ENCODE measurements around the gene CELA2B. TPM values are rescaled to one million over a fixed set of nuclear protein-coding genes. Genes with fewer than 3 reads are reported as not detected.
"Not testable (repeated sequence)": the region's sequence is repeated elsewhere in the genome, so short reads cannot be mapped to it uniquely, and the experiment has no call there.

The CELA2B gene
- total RNA-seq, 1 donor from 2014 or later = not detected

DNA sequence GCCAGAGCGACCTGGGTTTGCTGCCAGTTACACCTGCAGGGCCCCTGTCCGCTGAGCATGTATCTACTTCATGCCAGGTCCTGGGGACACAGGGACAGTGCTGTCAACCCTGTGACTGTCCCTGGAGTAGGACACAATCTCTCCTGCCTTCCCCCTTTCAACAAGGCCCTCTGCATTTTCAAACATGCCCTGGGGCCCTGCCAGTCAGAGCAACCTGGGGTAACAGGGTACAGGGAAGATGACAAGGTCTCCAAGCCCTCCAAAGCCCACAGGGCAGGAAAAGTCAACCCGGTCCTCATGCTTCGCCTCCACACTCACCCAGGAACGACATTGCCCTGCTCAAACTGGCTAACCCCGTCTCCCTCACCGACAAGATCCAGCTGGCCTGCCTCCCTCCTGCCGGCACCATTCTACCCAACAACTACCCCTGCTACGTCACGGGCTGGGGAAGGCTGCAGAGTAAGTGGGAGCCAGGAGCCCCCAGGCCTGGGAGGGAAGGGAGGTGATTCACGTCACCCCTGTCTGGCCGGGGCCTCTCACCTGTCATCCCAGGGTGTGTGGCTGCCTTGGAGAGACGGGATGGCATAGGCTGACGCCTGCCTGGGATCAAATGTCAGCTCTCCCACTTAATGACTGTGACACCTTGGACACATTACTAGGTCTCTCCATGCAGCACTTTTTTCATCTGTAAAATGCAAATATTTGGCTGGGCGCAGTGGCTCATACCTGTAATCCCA is 12.7 kb upstream of the CELA2B start:
- intact Hi-C loops (cut with DNase I); DNase-seq; ATAC-seq (ENCODE audit: poor library complexity): not testable (repeated sequence)

GRCh38 chr1:15463926-15464322 is 12.0 kb upstream of the CELA2B start:
- ATAC-seq (ENCODE audit: poor library complexity); DNase-seq; intact Hi-C loops (cut with DNase I): not testable (repeated sequence)

- ATAC-seq (ENCODE audit: poor library complexity) = no peak
- DNase-seq = no peak
- intact Hi-C loops (cut with DNase I) = no loop called here
Measured at GRCh38 chr1:15465674-15466073, 10.2 kb upstream of the CELA2B start.

- ATAC-seq (ENCODE audit: poor library complexity); DNase-seq; intact Hi-C loops (cut with DNase I): not testable (repeated sequence)
Measured at GRCh38 chr1:15466955-15467625, 8.8 kb upstream of the CELA2B start.

GRCh38 chr1:15468145-15468544 is 7.8 kb upstream of the CELA2B start:
- DNase-seq = no peak
- intact Hi-C loops (cut with DNase I) = no loop called here
- ATAC-seq (ENCODE audit: poor library complexity) = no peak

GRCh38 chr1:15469361-15469760 is 6.5 kb upstream of the CELA2B start:
- no peak for DNase-seq
- no peak for ATAC-seq (ENCODE audit: poor library complexity)
- intact Hi-C loops (cut with DNase I) = no loop called here

DNA sequence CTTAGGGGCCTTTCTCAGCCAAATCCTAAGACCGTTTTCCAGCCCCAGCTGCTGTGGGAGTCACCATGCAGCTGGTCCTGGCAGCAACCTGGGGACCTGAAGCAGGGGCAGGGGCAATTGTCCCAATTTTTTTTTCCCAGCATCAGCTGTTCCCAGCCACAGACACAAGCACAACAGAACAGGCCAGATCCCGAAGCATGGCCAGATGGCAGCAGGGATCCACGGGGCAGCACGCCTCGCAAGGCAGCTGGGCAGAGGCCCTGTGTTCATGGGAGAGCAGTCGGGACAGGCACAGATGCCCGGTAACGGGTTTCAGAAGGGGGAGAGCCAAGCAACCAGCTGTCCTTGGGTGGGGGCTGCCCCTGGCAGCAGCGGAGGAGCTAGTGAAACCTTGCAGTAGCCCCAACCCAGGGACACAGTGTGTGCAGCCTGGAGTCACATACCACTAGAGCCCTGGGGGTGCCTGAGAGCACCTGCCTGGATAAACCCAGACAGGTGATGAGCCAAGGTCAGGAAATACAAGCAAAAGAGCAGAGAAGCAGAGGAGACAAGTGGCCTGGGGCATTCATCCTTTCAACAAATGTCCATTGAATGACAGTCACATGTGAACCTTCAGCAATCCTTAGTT is 6.0 kb upstream of the CELA2B start:
- ATAC-seq (ENCODE audit: poor library complexity); DNase-seq; intact Hi-C loops (cut with DNase I): not testable (repeated sequence)

- intact Hi-C loops (cut with DNase I); ATAC-seq (ENCODE audit: poor library complexity): not testable (repeated sequence)
Measured at GRCh38 chr1:15471067-15471466, 4.8 kb upstream of the CELA2B start.

DNA sequence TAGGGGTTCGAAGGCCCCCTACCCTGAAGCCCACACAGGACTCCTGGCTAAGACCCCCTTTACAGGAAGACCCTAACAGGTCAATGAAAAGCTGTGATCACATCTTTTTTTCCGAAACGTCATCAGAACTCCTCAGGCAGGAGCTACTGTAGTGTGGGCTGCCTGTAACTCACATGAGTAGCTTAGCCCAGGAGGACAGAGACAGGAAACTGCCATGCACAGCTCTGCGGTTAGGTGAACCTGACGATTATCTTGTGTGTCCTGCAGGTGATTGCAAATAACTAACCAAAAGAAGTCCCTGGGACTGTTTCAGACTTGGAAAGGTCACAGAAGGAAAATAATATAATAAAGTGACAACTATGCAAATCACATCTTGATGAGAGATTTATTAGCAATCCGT is 4.2 kb upstream of the CELA2B start:
- intact Hi-C loops (cut with DNase I); ATAC-seq (ENCODE audit: poor library complexity); DNase-seq: not testable (repeated sequence)

More at GRCh38 chr1:15471067-15471466, 4.8 kb upstream of the CELA2B start:
- DNase-seq = not testable (repeated sequence)

- intact Hi-C loops (cut with DNase I) = no loop called here
- ATAC-seq (ENCODE audit: poor library complexity) = no peak
- no peak for DNase-seq
Measured at GRCh38 chr1:15472587-15472986, 3.3 kb upstream of the CELA2B start.

GRCh38 chr1:15476927-15477326 is 1.0 kb downstream of the CELA2B start:
- DNase-seq = no peak
- intact Hi-C loops (cut with DNase I) = no loop called here
- ATAC-seq (ENCODE audit: poor library complexity) = no peak

DNA sequence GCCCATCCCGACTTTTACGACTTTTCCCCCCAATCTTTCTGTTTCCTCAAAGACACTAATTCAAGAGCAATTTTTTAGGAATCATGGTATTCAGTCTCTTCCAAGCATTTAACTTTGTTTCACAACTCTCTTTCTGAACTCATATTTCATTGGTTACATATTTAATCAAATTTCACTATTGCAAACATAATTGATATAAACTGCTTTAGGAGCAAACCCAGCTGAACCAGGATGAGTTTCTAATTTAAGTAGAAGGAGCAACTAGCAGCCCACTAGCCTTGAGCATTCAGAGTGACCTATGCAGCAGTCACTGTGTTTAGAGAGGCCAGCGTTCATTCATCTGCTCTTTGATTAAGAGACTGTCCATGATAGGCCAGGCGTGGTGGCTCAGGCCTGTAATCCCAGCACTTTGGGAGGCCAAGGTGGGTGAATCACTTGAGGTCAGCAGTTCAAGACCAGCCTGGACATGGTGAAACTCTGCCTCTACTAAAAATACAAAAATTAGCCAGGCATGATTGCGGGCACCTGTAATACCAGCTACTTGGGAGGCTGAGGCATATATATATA is 1.8 kb downstream of the CELA2B start:
- ATAC-seq (ENCODE audit: poor library complexity) (no peak), DNase-seq (no peak)
- intact Hi-C loops (cut with DNase I) = no loop called here

- no peak for ATAC-seq (ENCODE audit: poor library complexity)
- intact Hi-C loops (cut with DNase I) = no loop called here
- DNase-seq = no peak
Measured at GRCh38 chr1:15479654-15480347, 3.9 kb downstream of the CELA2B start.

- intact Hi-C loops (cut with DNase I); DNase-seq: not testable (repeated sequence)
- ATAC-seq (ENCODE audit: poor library complexity) = peak; percentile 62
Measured at GRCh38 chr1:15482455-15482854, 6.6 kb downstream of the CELA2B start.

GRCh38 chr1:15482983-15483543 is 7.2 kb downstream of the CELA2B start:
- ATAC-seq (ENCODE audit: poor library complexity); DNase-seq; intact Hi-C loops (cut with DNase I): not testable (repeated sequence)

- no peak for DNase-seq
- intact Hi-C loops (cut with DNase I) = no loop called here
- no peak for ATAC-seq (ENCODE audit: poor library complexity)
Measured at GRCh38 chr1:15483971-15484370, 8.1 kb downstream of the CELA2B start.

GRCh38 chr1:15484443-15484842 is 8.5 kb downstream of the CELA2B start:
- intact Hi-C loops (cut with DNase I); ATAC-seq (ENCODE audit: poor library complexity); DNase-seq: not testable (repeated sequence)

DNA sequence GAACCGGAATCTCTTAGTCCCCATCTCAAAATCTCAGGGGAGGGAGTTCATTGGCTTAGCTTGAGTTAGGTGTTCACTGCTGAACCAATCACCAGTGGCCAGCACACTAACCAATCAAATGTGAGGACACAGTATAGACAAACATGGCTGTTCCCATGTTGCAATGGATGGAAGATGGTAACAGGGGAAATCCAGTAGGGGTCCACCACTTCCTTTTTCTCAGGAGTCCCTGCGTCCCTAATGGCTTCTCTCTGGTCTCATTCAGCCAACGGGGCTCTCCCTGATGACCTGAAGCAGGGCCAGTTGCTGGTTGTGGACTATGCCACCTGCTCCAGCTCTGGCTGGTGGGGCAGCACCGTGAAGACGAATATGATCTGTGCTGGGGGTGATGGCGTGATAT is 9.7 kb downstream of the CELA2B start:
- intact Hi-C loops (cut with DNase I) = no loop called here
- ATAC-seq (ENCODE audit: poor library complexity) (no peak), DNase-seq (no peak)

Measured in Right ventricle myocardium superior (tissue), 1 donor.